HG03457 (cell line): ENCODE data around the gene RBM17.
"Not testable (repeated sequence)": the region's sequence is repeated elsewhere in the genome, so short reads cannot be mapped to it uniquely, and the experiment has no call there.

Experiments
- ATAC-seq: cut with Tn5 transposase; IDR thresholded peaks from one replicate; pipeline ENCODE4 v1.9.1; 2021; ENCODE audit warnings: moderate number of reproducible peaks; ENCODE audit not compliant: unreplicated experiment

Gene RBM17

DNA sequence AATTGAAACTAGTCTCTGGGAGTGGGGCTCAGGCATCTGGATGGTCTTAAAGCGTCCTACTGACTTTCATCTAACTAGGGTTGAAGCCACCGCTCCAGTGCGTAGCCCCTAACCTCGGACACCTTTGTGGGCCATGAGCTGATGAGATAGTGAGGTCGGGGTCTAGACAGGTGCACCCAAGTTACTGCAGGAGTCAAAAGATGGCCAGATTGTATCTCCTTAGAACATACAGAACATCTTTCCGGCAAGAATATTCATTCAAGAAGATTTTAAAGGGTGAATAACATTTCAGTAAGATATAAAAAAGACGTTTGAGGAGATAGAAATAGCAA, 20.6 kb downstream of the RBM17 start:
- ATAC-seq = no peak

GRCh38 chr10:6110136-6110535, 21.3 kb downstream of the RBM17 start:
- no peak for ATAC-seq

DNA sequence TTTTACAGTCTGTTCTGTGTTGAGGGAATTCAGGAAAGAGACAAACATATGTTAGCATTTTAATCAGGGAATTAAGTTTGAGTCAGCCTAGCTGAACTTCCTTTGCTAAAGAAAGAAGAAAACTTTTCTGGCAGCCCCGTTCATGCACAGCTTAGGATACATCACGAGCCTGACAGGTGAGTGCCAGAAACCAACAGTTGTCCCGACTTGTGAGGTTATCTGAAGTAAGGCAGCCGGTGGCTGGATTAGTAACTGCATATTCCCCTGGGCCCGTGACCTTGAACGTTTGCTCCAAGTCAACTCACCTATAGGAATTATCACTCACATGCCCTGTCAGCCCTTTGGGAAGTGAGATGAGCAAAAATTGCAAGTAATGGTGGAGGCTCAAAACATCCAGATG, 24.1 kb downstream of the RBM17 start:
- no peak for ATAC-seq

DNA sequence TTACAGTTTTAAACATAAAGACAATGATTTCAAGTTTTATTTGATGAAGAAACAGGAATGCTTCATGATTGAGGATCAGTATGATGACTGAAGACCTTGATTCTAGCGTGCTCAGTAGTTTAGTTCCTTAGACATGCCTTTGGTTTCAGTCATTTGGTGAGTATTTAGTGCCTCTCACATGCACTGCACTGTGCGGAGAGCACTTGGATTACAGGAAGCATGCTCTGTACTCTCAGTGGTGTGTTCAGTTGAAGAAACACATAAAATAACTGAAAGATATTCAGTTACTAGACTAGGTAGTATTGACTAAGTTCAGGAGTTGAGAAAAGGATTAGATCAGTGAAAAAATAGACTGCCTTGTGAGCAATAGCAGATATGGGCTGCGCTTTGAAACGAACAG, 25.5 kb downstream of the RBM17 start:
- ATAC-seq = no peak

DNA sequence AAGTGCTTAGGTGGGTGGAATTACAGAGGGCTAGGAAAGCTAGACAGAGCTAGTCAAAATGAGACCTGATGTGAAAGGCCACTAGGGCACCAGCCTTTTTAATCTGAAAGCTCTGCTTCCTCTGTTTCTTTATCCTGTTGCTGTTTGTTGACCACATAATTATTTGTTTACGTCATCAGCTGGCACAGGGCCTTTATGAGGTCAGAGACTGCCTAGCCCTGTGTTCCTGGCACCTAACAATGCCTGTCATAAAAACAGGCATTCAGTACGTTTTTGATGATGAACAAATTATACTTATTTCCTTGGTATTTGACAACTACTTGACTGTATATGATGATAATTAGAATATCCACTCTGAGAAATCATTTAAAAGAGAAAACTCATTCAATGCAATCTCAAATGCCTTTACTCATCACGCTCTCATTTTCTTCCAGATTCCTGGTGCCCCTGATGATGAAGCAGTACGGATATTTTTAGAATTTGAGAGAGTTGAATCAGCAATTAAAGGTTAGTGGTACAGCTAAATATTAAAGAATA, 26.0 kb downstream of the RBM17 start:
- ATAC-seq = no peak

- ATAC-seq = no peak
Observed at GRCh38 chr10:6115411-6115810, 26.6 kb downstream of the RBM17 start.

DNA sequence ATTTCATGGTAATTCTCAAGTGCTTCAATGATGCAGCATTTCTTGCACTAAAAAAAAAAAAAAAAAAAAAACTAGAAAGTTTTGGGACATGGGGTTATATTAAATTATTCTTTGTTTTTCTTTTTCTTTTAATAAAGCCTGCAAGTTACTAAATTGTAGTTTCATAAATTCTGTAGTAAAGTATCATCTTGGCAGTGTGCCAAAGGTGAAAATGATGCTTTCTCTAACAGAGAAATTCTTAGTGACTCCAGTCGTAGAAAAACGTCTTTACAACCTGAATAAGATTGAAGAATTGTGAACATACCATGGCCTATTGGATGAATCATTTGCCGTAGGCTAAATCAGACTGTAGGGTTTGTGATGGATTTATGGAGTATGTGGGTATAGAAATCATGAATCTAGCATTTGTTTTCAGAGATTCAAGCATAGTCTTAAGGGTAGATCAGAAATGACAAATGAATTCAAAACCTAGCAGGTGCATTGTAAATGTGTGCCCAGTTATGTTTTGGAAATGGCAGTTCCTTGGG, 27.1 kb downstream of the RBM17 start:
- ATAC-seq = no peak

DNA sequence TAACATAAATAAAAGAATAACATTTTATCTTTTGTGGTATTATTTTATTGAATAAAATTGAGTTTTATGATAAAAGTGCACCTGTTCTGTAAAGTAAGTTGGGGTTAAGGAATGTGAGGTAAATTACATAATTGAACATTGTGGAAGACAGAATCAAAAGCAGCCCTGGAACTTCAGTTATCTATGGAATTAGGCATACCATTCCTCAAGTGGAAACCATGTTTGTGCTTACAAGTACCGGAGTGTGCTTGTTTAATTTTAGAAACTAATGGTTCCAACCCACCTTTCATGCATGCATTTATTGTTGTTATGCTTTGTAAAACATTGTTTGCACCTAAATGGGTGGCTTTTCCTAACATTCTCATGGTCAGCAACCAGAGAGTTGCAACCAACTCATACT, 28.0 kb downstream of the RBM17 start:
- ATAC-seq = no peak

GRCh38 chr10:6117711-6118110, 28.9 kb downstream of the RBM17 start:
- no peak for ATAC-seq

DNA sequence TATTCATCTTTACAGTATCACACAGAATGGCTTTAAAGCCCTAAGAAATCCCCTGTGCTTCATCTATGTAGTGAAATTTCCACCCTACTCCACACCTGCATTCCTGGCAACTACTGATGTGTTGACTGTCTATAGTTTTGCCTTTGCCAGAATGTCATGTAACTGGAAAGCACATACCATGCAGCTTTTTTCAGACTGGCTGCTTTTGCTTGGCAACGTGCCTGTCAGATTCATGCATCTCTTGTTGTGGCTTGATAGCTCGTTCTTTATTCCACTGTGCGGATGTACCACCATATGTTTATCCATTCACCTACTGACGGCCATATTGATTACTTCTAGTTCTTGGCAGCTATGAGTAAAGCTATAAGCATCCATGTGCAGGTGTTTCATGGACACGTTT, 30.6 kb downstream of the RBM17 start:
- ATAC-seq = no peak

DNA sequence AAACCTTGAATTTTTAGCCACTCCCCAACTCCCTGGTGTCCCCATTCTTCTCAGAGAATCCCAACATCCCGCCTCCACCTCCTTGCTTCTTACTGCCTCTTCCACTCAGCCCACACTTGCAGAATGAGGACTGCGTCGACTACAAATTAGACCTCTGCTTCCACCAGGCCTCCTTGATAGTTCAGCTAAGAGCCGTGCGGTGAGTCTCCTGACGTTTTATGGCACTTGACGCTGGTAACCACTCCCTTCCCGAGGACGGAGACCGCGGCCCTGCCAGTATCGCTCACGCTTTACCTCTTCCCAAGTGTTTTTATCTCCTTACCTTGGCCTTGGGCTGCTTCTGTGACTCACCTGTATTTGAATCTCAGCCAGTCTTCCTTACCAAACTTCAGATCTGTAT, 31.1 kb downstream of the RBM17 start:
- ATAC-seq = no peak

- no peak for ATAC-seq
Observed at GRCh38 chr10:6120691-6121090, 31.9 kb downstream of the RBM17 start.

DNA sequence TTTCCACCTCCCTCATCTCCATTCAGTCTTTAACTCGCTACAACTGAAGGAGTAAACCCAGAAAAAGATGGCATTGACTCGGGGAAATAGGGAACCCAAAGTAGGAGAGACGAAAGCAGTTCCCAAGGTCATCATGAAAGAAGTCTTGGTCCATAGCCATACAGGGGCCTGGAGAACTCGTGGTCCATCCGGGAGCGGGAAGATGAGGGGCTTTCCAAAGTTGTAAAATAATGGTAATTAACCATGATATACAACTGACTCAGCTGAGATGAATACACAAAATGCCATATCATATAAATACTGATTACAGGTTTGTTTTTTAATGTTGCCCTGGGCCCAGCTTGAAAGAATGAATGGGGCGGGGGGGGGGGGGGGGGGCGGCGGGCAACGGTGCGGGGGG, 32.3 kb downstream of the RBM17 start:
- no peak for ATAC-seq

DNA sequence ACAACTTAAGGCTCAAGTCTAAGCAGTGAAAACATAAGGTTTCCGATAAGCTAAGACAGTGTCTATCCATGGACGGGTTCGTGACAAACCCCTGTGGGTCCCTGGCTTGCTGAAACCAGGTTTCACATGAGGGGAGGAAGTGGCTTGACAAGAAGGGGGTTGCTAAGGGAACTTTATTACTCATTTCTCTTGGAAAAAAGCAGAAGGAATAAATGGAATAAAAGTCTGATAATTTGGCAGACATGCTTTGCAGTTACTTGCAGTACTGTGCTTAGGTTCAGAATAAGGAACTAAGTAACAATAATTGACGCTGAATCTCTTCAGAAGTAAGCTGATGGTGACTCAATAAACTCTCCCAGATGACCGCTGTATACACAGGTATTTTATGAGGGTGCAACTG, 34.7 kb downstream of the RBM17 start:
- ATAC-seq = no peak

DNA sequence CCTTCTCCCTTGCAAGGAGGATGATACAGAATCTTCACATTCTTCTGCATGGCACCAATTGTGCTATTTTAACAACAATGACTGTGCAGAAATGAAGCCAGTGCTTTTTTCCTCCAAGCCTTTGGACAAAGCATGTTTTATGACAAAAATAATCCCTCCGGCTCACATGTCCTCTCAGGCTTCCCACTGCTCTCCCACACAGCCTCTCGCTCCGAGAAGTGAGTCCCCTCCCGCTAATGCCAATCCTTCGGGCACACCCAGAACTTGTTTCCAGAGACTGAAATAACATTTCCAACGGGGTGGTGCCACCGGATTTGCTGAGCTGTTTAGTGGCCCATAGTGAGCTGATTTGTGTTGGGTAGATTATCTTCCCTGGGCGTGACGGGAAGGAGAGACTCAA, 35.8 kb downstream of the RBM17 start:
- ATAC-seq = no peak

DNA sequence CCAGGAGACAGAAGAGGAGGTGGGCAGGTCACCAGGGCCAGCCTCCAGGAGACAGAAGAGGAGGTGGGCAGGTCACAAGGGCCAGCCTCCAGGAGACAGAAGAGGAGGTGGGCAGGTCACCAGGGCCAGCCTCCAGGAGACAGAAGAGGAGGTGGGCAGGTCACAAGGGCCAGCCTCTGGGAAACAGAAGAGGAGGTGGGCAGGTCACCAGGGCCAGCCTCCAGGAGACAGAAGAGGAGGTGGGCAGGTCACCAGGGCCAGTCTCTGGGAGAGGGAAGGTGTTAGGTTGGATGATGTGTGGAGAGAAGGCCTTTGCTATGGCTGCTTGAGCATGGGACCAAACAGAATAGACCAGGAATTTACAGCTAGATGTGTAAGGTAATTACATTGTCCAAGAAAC, 38.6 kb downstream of the RBM17 start:
- not testable (repeated sequence) for ATAC-seq

DNA sequence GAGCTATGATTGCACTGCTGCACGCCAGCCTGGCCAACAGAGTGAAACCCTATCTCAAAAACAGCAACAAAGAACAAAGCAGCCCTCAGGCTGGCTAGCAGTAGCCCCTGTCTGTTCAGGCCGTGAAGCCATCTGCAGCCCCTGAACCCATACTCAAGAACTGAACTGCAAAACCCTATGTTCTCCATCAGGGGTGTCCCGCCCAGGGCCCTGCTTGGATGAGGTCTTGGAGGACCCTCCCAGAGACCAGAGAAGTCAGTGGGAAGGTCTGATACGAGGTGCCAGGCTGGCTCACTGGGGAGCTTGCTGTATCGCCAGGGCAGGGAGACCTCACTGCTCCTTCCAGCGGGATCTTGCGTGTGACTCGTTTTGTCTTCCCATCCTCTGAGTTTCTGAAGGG, 39.3 kb downstream of the RBM17 start:
- no peak for ATAC-seq

DNA sequence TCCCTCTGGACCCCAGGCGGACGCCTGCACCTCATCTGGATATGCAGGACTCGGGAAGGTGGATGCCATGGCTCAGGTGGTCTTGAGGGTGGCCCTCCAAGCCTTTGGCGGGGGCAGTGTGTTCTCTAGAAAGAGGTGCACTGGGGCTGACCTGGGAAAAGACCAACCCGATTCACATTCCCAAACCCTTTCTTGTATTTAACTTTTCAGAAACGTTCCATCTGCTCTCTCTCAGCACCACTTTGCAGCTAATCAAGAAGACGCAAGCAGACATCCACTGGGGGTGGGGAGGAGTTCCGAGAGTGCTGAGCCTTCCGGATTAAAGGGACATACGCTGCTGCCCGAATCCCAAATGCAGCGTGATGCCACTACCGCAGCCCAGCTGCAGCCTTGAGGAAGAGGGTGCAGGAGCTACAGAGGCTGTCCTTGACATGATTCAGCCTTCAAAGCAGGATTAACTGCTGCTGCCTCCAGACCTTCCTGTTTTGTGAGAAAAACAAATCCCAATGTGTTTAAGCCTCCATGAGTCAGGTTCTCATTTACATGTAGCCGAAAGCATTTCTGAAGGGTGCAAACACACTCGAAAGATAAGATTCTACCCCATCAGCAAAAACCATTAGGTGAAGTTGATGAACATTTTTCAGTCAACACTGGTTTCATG, 39.9 kb downstream of the RBM17 start:
- no peak for ATAC-seq

DNA sequence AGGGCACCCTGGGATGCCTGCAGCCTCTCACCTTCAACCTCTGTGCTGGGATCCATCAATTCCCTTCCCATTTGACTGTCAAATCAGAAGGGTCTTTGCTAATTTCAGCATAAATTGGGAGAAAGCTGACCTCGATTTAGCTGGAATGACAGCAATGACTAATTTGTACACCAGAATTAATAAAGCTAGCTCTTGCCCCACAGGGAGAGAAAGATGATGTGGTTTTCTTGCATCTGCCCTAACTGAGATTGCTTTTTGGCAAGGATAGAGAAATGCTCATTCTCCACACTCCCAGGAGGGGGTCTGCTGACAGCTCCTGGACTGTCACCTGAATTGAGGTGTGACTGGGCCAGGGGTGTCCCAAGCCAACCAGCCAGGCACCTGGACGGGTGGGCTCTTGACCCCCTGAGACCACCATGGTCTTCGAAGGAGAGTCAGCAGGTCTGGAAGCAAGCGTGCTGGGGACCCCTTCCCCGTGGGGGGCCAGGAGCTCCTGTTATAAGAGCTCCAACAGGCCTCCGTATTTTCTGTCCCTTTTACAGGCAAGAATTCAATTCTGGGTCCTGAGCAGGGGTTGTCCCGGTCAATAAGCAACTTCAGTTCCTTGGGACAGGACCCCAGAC, 42.1 kb downstream of the RBM17 start:
- ATAC-seq = no peak

DNA sequence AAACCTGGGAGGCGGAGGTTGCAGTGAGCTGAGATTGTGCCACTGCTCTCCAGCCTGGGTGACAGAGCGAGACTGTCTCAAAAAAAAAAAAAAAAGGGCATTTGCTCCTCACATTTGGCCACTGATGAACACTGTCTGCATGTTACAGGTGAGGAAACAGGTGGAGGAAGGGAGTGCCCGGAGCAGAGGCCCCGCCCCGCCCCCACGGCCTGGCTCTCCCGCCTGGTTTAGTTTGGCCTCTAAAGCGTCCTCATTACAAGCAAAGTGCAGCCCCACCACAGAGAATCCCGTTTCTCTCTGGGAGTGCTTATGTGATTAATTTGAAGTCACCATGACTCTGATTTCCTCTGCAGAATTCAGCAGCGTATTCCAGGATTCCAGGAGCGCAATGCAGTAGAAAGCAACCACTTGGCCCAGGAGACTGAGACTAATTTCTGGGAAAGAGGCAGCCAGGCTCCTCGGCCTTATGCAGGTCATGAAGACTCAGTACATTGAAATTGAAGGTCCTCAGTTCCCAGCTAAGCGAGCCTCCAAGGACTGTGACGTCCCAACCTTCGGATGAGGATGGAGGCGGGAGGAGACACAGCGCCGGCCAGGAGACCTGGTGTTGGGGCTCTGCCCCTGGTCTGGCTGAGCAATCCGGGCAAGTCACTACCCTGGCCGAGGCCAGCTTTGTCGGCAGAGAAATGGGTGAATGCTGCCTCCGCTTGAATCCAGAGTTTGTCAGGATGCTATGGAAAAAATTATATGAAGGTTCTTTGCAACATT, 44.7 kb downstream of the RBM17 start:
- no peak for ATAC-seq

DNA sequence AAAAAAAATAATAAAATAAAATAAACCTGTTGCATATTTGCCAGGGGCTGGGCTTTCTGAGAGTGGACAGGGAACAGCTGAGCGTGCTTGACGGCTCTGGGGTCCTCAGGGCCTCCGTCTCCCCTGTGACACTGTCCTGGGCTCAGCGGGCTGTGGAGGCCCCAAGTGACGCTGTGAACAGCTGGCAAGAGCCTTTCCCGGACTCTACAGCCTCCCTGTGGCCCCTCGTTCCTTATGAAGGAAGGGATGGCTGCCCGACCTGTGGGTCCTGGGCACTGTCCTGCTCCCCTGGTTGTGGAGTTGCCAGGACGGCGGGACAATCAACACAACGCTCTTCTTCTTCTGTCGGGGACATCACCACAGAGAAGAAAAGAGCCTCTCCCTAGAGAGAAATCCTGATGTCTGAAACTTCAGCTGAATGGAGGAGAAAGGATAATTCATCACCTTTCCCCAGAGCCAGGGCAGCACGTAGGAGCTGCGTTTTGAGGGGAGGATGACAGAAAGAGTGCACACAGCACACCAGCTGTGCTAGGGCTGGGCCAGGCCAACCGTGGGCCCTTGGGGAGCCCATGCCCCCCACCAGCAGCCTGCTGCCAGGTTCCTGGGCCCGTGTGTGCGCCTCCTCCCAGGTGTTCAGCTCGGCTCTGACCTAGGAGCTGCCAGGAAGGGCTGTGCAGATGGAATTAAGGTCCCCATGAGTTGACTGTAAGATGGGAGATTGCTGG, 45.4 kb downstream of the RBM17 start:
- ATAC-seq = no peak
